Panc1 (cell line): ENCODE measurements around the gene SIAH3.

ENCODE experiments used
- CTCF ChIP-seq: fragments of 450-650 bp; IDR thresholded peaks from 2 replicates; pipeline ENCODE4 v1.5.1; 2017; ENCODE audit warnings: mild to moderate bottlenecking
- TCF7L2 ChIP-seq: IDR thresholded peaks from 2 replicates; pipeline ENCODE4 v1.6.1; 2011; ENCODE audit warnings: mild to moderate bottlenecking, low read depth, low read length, inconsistent platforms

DNA sequence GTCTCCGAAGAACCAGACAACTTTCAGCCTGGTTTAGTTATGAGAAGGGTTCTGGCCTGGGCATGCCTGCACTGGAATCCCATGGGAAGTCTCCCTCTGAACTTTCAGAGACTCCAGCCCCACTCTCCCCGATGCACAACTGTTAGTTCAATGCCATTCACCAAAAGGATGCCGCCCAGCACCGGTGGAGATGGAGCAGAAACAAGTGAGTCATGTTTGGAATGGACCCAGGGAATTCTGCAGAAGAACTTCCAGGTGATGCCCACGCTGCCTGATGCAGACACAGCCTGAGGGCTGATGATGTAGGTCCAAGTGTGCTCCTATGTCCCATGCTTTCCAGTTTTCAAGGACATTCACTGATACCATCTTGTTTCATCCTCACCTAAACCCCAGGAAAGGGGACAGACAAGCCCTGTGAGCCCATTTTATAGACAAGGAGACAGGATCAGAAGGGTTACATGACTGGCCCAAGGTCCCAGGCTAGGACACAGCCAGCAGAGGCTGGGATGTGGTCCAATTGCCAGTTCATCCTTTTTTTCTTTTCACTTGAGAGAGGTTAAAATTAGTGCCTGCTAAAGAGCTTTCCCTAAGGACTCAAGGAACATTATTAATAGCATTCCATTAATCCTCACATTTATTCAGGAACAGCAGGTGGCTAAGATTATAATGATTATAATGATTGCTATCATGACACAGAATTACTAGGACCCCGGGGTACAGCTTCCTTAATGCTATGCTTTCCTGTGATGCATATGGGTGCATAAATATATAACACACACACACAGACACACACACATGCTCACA, 39.5 kb downstream of the SIAH3 start:
- no peak for TF ChIP-seq CTCF
- TF ChIP-seq TCF7L2 = no peak
